Brain microvascular endothelial cell (primary cell): ENCODE results near the gene THSD7A.

Experiments used
- DNase-seq: peaks from one replicate; pipeline ENCODE4 v3.0.0-alpha.2; 2020
- H3K27ac ChIP-seq: fragments of 250-450 bp; sonication (Bioruptor Pico); 2 replicates; pipeline ENCODE4 v1.5.1; 2020; ENCODE audit warnings: mild to moderate bottlenecking, moderate library complexity
- H3K27me3 ChIP-seq: fragments of 250-450 bp; sonication (Bioruptor Pico); replicated peaks from 2 replicates; pipeline ENCODE4 v1.5.1; 2020; ENCODE audit warnings: mild to moderate bottlenecking
- H3K36me3 ChIP-seq: fragments of 250-450 bp; sonication (Bioruptor Pico); replicated peaks from 2 replicates; pipeline ENCODE4 v1.5.1; 2020; ENCODE audit warnings: mild to moderate bottlenecking
- H3K4me3 ChIP-seq: 2 replicates; pipeline ENCODE4 v1.5.1; 2011; ENCODE audit warnings: low read depth, mild to moderate bottlenecking, control low read depth, low read length, moderate library complexity
- CTCF ChIP-seq: IDR thresholded peaks from 2 replicates; pipeline ENCODE4 v1.5.1; 2011; ENCODE audit warnings: low read depth, mild to moderate bottlenecking, moderate library complexity, low read length, control low read depth, inconsistent platforms; ENCODE audit errors: missing control alignments
- in situ Hi-C: cut with HindIII; loops from 2 replicates; pipeline ENCODE4 v1.10.0; 2017; ENCODE audit warnings: low sequenced_read_pairs, low pct_ligation_motif_present

The THSD7A gene

DNA sequence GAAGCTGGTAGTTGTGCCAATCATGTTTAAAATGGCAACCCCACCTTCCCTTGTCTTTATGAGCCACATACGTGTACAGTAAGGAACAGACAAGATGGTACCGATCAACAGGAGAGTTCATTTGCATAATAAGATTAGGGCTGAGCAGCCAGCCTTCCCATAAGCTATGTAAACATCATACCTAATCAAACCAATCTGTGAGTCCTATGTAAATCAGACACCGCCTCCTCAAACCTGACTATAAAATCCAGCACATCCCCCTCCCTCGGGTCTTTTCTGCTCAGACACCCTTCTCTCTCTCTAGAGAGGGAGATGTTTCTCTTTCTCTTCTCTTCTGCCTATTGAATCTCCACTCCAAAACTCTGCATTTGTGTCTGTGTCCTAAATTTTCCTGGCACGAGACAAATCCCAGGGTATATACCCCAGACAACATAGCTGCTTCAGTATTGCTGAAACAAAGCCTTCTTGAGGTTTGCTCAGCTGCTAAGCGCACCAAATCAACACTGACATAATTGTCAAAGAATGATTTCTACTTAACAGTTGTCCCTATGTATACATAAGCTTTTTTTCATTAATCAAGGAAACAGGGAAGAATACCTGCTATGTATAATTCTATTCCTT is 279.2 kb downstream of the THSD7A start:
- H3K27me3 ChIP-seq, result no peaks in the 10 kb centered on the region
- in situ Hi-C loops, result no loop called here
- H3K36me3 ChIP-seq, result no peaks in the 10 kb centered on the region

DNA sequence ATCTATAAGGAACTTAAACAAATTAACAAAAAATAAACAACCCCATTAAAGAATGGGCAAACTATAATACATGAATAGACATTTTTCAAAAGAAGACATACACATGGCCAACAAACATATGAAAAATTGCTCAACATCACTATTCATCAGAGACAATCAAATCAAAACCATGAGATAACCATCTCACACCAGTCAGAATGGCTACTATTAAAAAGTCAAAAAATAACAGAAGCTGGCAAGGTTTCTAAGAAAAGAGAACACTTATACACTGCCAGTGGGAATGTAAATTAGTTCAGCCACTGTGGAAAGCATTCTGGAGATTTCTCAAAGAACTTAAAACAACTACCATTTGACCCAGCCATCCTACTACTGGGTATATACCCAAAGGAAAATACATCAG is 280.5 kb downstream of the THSD7A start:
- Histone ChIP-seq H3K4me3 (no peak overlapping the region), H3K36me3 (no peaks in the 10 kb centered on the region), H3K27ac (no peak overlapping the region), H3K27me3 (no peaks in the 10 kb centered on the region)
- in situ Hi-C loops, result no loop called here
- no peak for TF ChIP-seq CTCF
- DNase-seq, result no peak

More for the DNA sequence above, 279.2 kb downstream of the THSD7A start:
- no peak for TF ChIP-seq CTCF
- Histone ChIP-seq H3K27ac (no peak overlapping the region), H3K4me3 (no peak overlapping the region)
- DNase-seq, result no peak

- in situ Hi-C loops, result no loop called here
- TF ChIP-seq CTCF, result no peak
- no peaks in the 10 kb centered on the region for H3K27me3 ChIP-seq
- DNase-seq, result no peak
- H3K36me3 ChIP-seq, result no peaks in the 10 kb centered on the region
- no peak overlapping the region for H3K27ac ChIP-seq
- H3K4me3 ChIP-seq, result no peak overlapping the region
These were observed 283.5 kb downstream of the THSD7A start for GRCh38 chr7:11548532-11548931.

DNA sequence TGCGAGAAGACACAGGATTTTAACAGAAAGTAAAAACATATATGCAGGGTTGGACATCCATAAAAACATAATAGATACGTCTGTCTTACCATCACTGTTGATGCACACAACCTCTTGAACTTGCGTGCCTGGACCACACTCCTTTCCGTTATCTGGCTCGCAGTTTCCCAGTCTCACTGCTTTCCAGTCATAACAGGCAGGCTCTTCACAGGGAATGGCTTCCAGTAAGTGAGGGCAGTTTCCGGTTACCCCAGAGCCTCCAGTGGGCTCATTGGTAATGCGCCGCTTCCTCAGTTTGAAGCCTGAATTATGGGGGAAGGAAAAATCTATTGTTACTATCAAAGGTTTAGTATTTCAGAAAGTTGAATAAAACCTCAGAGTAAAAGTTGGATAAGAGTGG is 290.7 kb downstream of the THSD7A start:
- DNase-seq, result no peak
- in situ Hi-C loops, result no loop called here
- TF ChIP-seq CTCF, result no peak
- no peak overlapping the region for H3K4me3 ChIP-seq
- no peaks in the 10 kb centered on the region for H3K36me3 ChIP-seq
- H3K27ac ChIP-seq, result no peak overlapping the region
- no peaks in the 10 kb centered on the region for H3K27me3 ChIP-seq

DNA sequence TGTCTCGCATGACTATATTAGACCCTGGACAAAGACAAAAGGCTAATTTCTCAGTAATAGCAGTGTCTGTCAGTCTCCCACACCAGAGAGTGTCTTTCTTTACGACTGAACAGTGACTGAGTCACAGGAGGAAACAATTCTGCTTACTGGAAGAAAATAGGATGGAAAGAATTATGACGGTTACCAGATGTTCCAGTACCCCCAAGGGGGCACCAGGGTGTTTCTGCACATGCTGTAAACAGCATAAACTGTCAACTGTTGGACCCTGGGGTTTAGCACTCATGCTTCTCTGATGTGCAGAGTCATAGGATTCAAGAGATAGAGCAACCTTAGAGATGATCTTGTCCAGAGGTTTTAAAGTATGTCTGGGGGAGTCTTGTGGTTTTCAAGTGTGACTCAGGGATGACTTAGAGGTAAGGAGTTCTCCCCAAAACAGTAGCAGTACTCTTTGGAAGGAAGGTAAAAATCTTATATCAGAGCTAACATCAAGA is 291.7 kb downstream of the THSD7A start:
- in situ Hi-C loops, result no loop called here
- no peaks in the 10 kb centered on the region for H3K36me3 ChIP-seq
- no peaks in the 10 kb centered on the region for H3K27me3 ChIP-seq
- no peak overlapping the region for H3K27ac ChIP-seq
- H3K4me3 ChIP-seq, result no peak overlapping the region
- no peak for DNase-seq
- no peak for TF ChIP-seq CTCF

DNA sequence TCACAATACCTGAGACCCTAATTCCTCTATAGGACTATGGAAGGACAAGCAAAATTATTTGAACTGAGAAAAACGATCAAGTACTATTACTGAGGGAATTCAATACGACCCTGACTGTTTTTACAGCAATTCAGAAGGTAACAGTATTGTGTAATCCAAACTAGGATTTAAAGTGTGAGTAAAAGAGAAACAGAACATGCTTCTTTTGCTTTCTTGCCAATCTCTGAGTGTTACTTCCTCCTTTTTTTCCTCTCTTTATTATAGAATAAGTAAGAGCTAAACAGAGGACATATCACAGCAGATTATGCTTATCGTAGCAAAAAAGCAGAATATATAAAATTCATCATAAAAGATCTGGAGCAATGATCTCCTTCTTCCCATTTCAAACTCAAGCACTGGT is 292.1 kb downstream of the THSD7A start:
- no peaks in the 10 kb centered on the region for H3K36me3 ChIP-seq
- DNase-seq, result no peak
- no peak overlapping the region for H3K4me3 ChIP-seq
- no peak overlapping the region for H3K27ac ChIP-seq
- in situ Hi-C loops, result no loop called here
- no peaks in the 10 kb centered on the region for H3K27me3 ChIP-seq
- TF ChIP-seq CTCF, result no peak
